ENCODE measurements around the gene ANKH. TPM values are rescaled to one million over a fixed set of nuclear protein-coding genes. Genes with fewer than 3 reads are reported as not detected.

Gene ANKH
- polyA plus RNA-seq, 4 donors = 33.0 to 82.2 (median 41.9) TPM

- Histone ChIP-seq H3K4me3 (ENCODE audit: low read depth in 1 of 3, low read length in 3 of 3) (no peak overlapping the region), H3K36me3 (ENCODE audit: control insufficient read depth in 3 of 3, insufficient read depth in 2 of 3, low read depth in 1 of 3, low read length in 3 of 3) (peaks cover 4 to 72% (median 21%) of the 10 kb centered on the region in 3 donors), H3K9me3 (ENCODE audit: control insufficient read depth in 2 of 2, insufficient read depth in 1 of 2, low read depth in 1 of 2, low read length in 1 of 2) (no peaks in the 10 kb centered on the region), H3K27ac (ENCODE audit: low read depth in 1 of 3, low read length in 2 of 3) (no peak overlapping the region), H3K4me1 (ENCODE audit: control insufficient read depth in 3 of 3, insufficient read depth in 2 of 3, low read depth in 1 of 3, low read length in 2 of 3) (no peaks in the 10 kb centered on the region), H3K27me3 (ENCODE audit: control insufficient read depth in 3 of 3, insufficient read depth in 3 of 3, low read length in 3 of 3) (no peaks in the 10 kb centered on the region)
- FAIRE-seq (no peak), DNase-seq (no peak)
- WGBS, 3 donors = 95 to 96% (median 95%) methylated on average over 5 of the region's 5 CpGs
Measured at GRCh38 chr5:14739981-14740380, 131.6 kb downstream of the ANKH start.

GRCh38 chr5:14739538-14739937, 132.0 kb downstream of the ANKH start:
- peaks cover 4 to 69% (median 19%) of the 10 kb centered on the region in 3 donors for H3K36me3 ChIP-seq (ENCODE audit: control insufficient read depth in 3 of 3, insufficient read depth in 2 of 3, low read depth in 1 of 3, low read length in 3 of 3)
- WGBS, 3 donors = 83 to 94% (median 89%) methylated on average over 3 of the region's 3 CpGs

GRCh38 chr5:14738050-14738449, 133.5 kb downstream of the ANKH start:
- Histone ChIP-seq H3K27me3 (ENCODE audit: control insufficient read depth in 3 of 3, insufficient read depth in 3 of 3, low read length in 3 of 3) (no peaks in the 10 kb centered on the region), H3K36me3 (ENCODE audit: control insufficient read depth in 3 of 3, insufficient read depth in 2 of 3, low read depth in 1 of 3, low read length in 3 of 3) (peaks cover 4 to 77% (median 22%) of the 10 kb centered on the region in 3 donors), H3K4me1 (ENCODE audit: control insufficient read depth in 3 of 3, insufficient read depth in 2 of 3, low read depth in 1 of 3, low read length in 2 of 3) (no peaks in the 10 kb centered on the region), H3K27ac (ENCODE audit: low read depth in 1 of 3, low read length in 2 of 3) (no peak overlapping the region), H3K4me3 (ENCODE audit: low read depth in 1 of 3, low read length in 3 of 3) (no peak overlapping the region), H3K9me3 (ENCODE audit: control insufficient read depth in 2 of 2, insufficient read depth in 1 of 2, low read depth in 1 of 2, low read length in 1 of 2) (no peaks in the 10 kb centered on the region)
- DNase-seq (no peak), FAIRE-seq (no peak)
- WGBS, 3 donors = 91 to 98% (median 94%) methylated on average over 5 of the region's 5 CpGs

More at GRCh38 chr5:14739538-14739937, 132.0 kb downstream of the ANKH start:
- no peak overlapping the region for H3K27ac ChIP-seq (ENCODE audit: low read depth in 1 of 3, low read length in 2 of 3)
- DNase-seq (no peak), FAIRE-seq (no peak)
- no peak overlapping the region for H3K4me3 ChIP-seq (ENCODE audit: low read depth in 1 of 3, low read length in 3 of 3)
- no peaks in the 10 kb centered on the region for H3K9me3 ChIP-seq (ENCODE audit: control insufficient read depth in 2 of 2, insufficient read depth in 1 of 2, low read depth in 1 of 2, low read length in 1 of 2)
- no peaks in the 10 kb centered on the region for H3K27me3 ChIP-seq (ENCODE audit: control insufficient read depth in 3 of 3, insufficient read depth in 3 of 3, low read length in 3 of 3)
- no peaks in the 10 kb centered on the region for H3K4me1 ChIP-seq (ENCODE audit: control insufficient read depth in 3 of 3, insufficient read depth in 2 of 3, low read depth in 1 of 3, low read length in 2 of 3)

- Histone ChIP-seq H3K9me3 (ENCODE audit: control insufficient read depth in 2 of 2, insufficient read depth in 1 of 2, low read depth in 1 of 2, low read length in 1 of 2) (no peaks in the 10 kb centered on the region), H3K27ac (ENCODE audit: low read depth in 1 of 3, low read length in 2 of 3) (no peak overlapping the region), H3K27me3 (ENCODE audit: control insufficient read depth in 3 of 3, insufficient read depth in 3 of 3, low read length in 3 of 3) (no peaks in the 10 kb centered on the region), H3K36me3 (ENCODE audit: control insufficient read depth in 3 of 3, insufficient read depth in 2 of 3, low read depth in 1 of 3, low read length in 3 of 3) (peaks cover 4 to 77% (median 22%) of the 10 kb centered on the region in 3 donors), H3K4me1 (ENCODE audit: control insufficient read depth in 3 of 3, insufficient read depth in 2 of 3, low read depth in 1 of 3, low read length in 2 of 3) (no peaks in the 10 kb centered on the region), H3K4me3 (ENCODE audit: low read depth in 1 of 3, low read length in 3 of 3) (no peak overlapping the region)
- FAIRE-seq = no peak
- WGBS, 3 donors = 95 to 98% (median 97%) methylated on average over 10 of the region's 10 CpGs
- DNase-seq = no peak
Measured at GRCh38 chr5:14737291-14737690, 134.3 kb downstream of the ANKH start.

GRCh38 chr5:14735944-14736343, 135.6 kb downstream of the ANKH start:
- Histone ChIP-seq H3K27me3 (ENCODE audit: control insufficient read depth in 3 of 3, insufficient read depth in 3 of 3, low read length in 3 of 3) (no peaks in the 10 kb centered on the region), H3K4me3 (ENCODE audit: low read depth in 1 of 3, low read length in 3 of 3) (no peak overlapping the region), H3K9me3 (ENCODE audit: control insufficient read depth in 2 of 2, insufficient read depth in 1 of 2, low read depth in 1 of 2, low read length in 1 of 2) (no peaks in the 10 kb centered on the region), H3K4me1 (ENCODE audit: control insufficient read depth in 3 of 3, insufficient read depth in 2 of 3, low read depth in 1 of 3, low read length in 2 of 3) (no peaks in the 10 kb centered on the region), H3K27ac (ENCODE audit: low read depth in 1 of 3, low read length in 2 of 3) (no peak overlapping the region), H3K36me3 (ENCODE audit: control insufficient read depth in 3 of 3, insufficient read depth in 2 of 3, low read depth in 1 of 3, low read length in 3 of 3) (peaks cover 4 to 79% (median 20%) of the 10 kb centered on the region in 3 donors)
- WGBS, 3 donors = 44 to 63% (median 53%) methylated on average over 4 of the region's 4 CpGs
- no peak for FAIRE-seq
- DNase-seq = peak in 1 of 2 donors; percentile 12

GRCh38 chr5:14734396-14734795, 137.2 kb downstream of the ANKH start:
- Histone ChIP-seq H3K4me3 (ENCODE audit: low read depth in 1 of 3, low read length in 3 of 3) (no peak overlapping the region), H3K27ac (ENCODE audit: low read depth in 1 of 3, low read length in 2 of 3) (no peak overlapping the region), H3K9me3 (ENCODE audit: control insufficient read depth in 2 of 2, insufficient read depth in 1 of 2, low read depth in 1 of 2, low read length in 1 of 2) (no peaks in the 10 kb centered on the region), H3K27me3 (ENCODE audit: control insufficient read depth in 3 of 3, insufficient read depth in 3 of 3, low read length in 3 of 3) (no peaks in the 10 kb centered on the region), H3K36me3 (ENCODE audit: control insufficient read depth in 3 of 3, insufficient read depth in 2 of 3, low read depth in 1 of 3, low read length in 3 of 3) (peaks cover 2 to 83% (median 15%) of the 10 kb centered on the region in 3 donors), H3K4me1 (ENCODE audit: control insufficient read depth in 3 of 3, insufficient read depth in 2 of 3, low read depth in 1 of 3, low read length in 2 of 3) (no peaks in the 10 kb centered on the region)
- DNase-seq (peak in 1 of 2 donors; percentile 42), FAIRE-seq (no peak)
- 27 to 70% (median 50%) methylated on average over 13 of the region's 13 CpGs for WGBS, 3 donors

GRCh38 chr5:14733661-14734060, 137.9 kb downstream of the ANKH start:
- H3K27me3 ChIP-seq (ENCODE audit: control insufficient read depth in 3 of 3, insufficient read depth in 3 of 3, low read length in 3 of 3) = no peaks in the 10 kb centered on the region
- no peak overlapping the region for H3K27ac ChIP-seq (ENCODE audit: low read depth in 1 of 3, low read length in 2 of 3)
- no peak for FAIRE-seq
- H3K4me3 ChIP-seq (ENCODE audit: low read depth in 1 of 3, low read length in 3 of 3) = no peak overlapping the region
- no peak for DNase-seq
- WGBS, 3 donors = 97 to 98% (median 97%) methylated on average over 16 of the region's 16 CpGs
- H3K4me1 ChIP-seq (ENCODE audit: control insufficient read depth in 3 of 3, insufficient read depth in 2 of 3, low read depth in 1 of 3, low read length in 2 of 3) = peaks cover 0 to 3% (median 0%) of the 10 kb centered on the region in 3 donors
- peaks cover 2 to 79% (median 12%) of the 10 kb centered on the region in 3 donors for H3K36me3 ChIP-seq (ENCODE audit: control insufficient read depth in 3 of 3, insufficient read depth in 2 of 3, low read depth in 1 of 3, low read length in 3 of 3)
- no peaks in the 10 kb centered on the region for H3K9me3 ChIP-seq (ENCODE audit: control insufficient read depth in 2 of 2, insufficient read depth in 1 of 2, low read depth in 1 of 2, low read length in 1 of 2)

- Histone ChIP-seq H3K27ac (ENCODE audit: low read depth in 1 of 3, low read length in 2 of 3) (no peak overlapping the region), H3K36me3 (ENCODE audit: control insufficient read depth in 3 of 3, insufficient read depth in 2 of 3, low read depth in 1 of 3, low read length in 3 of 3) (peaks cover 2 to 79% (median 12%) of the 10 kb centered on the region in 3 donors), H3K9me3 (ENCODE audit: control insufficient read depth in 2 of 2, insufficient read depth in 1 of 2, low read depth in 1 of 2, low read length in 1 of 2) (no peaks in the 10 kb centered on the region), H3K4me3 (ENCODE audit: low read depth in 1 of 3, low read length in 3 of 3) (no peak overlapping the region), H3K27me3 (ENCODE audit: control insufficient read depth in 3 of 3, insufficient read depth in 3 of 3, low read length in 3 of 3) (no peaks in the 10 kb centered on the region), H3K4me1 (ENCODE audit: control insufficient read depth in 3 of 3, insufficient read depth in 2 of 3, low read depth in 1 of 3, low read length in 2 of 3) (peaks cover 0 to 9% (median 4%) of the 10 kb centered on the region in 3 donors)
- FAIRE-seq (no peak), DNase-seq (no peak)
- 95 to 99% (median 97%) methylated on average over 6 of the region's 6 CpGs for WGBS, 3 donors
Measured at GRCh38 chr5:14732991-14733390, 138.6 kb downstream of the ANKH start.

GRCh38 chr5:14730881-14731280, 140.7 kb downstream of the ANKH start:
- no peak for FAIRE-seq
- peaks cover 2 to 70% (median 6%) of the 10 kb centered on the region in 3 donors for H3K36me3 ChIP-seq (ENCODE audit: control insufficient read depth in 3 of 3, insufficient read depth in 2 of 3, low read depth in 1 of 3, low read length in 3 of 3)
- WGBS, 3 donors = 55 to 74% (median 64%) methylated on average over 15 of the region's 15 CpGs
- H3K4me3 ChIP-seq (ENCODE audit: low read depth in 1 of 3, low read length in 3 of 3) = no peak overlapping the region
- no peak for DNase-seq
- no peak overlapping the region for H3K27ac ChIP-seq (ENCODE audit: low read depth in 1 of 3, low read length in 2 of 3)
- H3K27me3 ChIP-seq (ENCODE audit: control insufficient read depth in 3 of 3, insufficient read depth in 3 of 3, low read length in 3 of 3) = no peaks in the 10 kb centered on the region
- H3K4me1 ChIP-seq (ENCODE audit: control insufficient read depth in 3 of 3, insufficient read depth in 2 of 3, low read depth in 1 of 3, low read length in 2 of 3) = peaks cover 0 to 15% (median 5%) of the 10 kb centered on the region in 3 donors
- no peaks in the 10 kb centered on the region for H3K9me3 ChIP-seq (ENCODE audit: control insufficient read depth in 2 of 2, insufficient read depth in 1 of 2, low read depth in 1 of 2, low read length in 1 of 2)
